ENCODE data around the gene PCTP.

The PCTP gene

GRCh38 chr17:55706808-55707773, 43.8 kb upstream of the PCTP start:
- Histone ChIP-seq H3K18ac (ENCODE audit: low read depth in 1 of 2, low read length in 2 of 2) (peak overlapping the region in 1 of 2 experiments; percentile 76), H3K27ac (ENCODE audit: low read length, poor library complexity, severe bottlenecking) (no peak overlapping the region), H3K27me3 (ENCODE audit: control insufficient read depth in 1 of 2, insufficient read depth in 1 of 2, low read length in 2 of 2) (peaks cover 0 to 3% of the 10 kb centered on the region in 2 experiments), H2AFZ (ENCODE audit: low read depth, low read length) (no peak overlapping the region), H2AK5ac (ENCODE audit: low read length, severe bottlenecking) (no peak overlapping the region), H3K36me3 (ENCODE audit: control insufficient read depth in 1 of 2, insufficient read depth in 2 of 2, low read depth in 1 of 2, low read length in 2 of 2) (no peaks in the 10 kb centered on the region), H4K8ac (ENCODE audit: low read length) (peak overlapping the region; percentile 70), H2BK15ac (ENCODE audit: low read depth, poor library complexity, severe bottlenecking) (no peak overlapping the region), H3K9me3 (ENCODE audit: control insufficient read depth, low read length) (no peaks in the 10 kb centered on the region), H2BK5ac (ENCODE audit: low read depth, low read length, poor library complexity, severe bottlenecking) (no peak overlapping the region), H3K4me1 (ENCODE audit: control insufficient read depth, insufficient read depth, low read depth, low read length) (peaks cover 2% of the 10 kb centered on the region), H2BK12ac (ENCODE audit: low read length in 2 of 2) (peak overlapping the region; percentile 75 to 83), H3K79me1 (replicated peaks; ENCODE audit: low read length, poor library complexity, severe bottlenecking) (no peaks in the 10 kb centered on the region), H3K4me2 (ENCODE audit: low read length, poor library complexity, severe bottlenecking) (no peak overlapping the region), H3K4ac (ENCODE audit: low read depth in 1 of 2, low read length in 2 of 2) (peak overlapping the region in 1 of 2 experiments; percentile 2), H2BK120ac (ENCODE audit: low read depth, low read length) (peak overlapping the region; percentile 42), H3K9ac (ENCODE audit: low read length) (no peak overlapping the region), H4K91ac (ENCODE audit: low read length) (peak overlapping the region; percentile 83), H3K4me3 (ENCODE audit: insufficient read depth in 1 of 2, low read depth in 1 of 2, low read length in 2 of 2) (no peak overlapping the region), H3K23ac (ENCODE audit: low read length in 2 of 2) (peak overlapping the region in 1 of 2 experiments; percentile 61), H3K14ac (ENCODE audit: low read length in 2 of 2) (no peak overlapping the region)
- no peak for DNase-seq
- WGBS: 48% methylated on average over 11 of the region's 11 CpGs

GRCh38 chr17:55708175-55708974, 42.5 kb upstream of the PCTP start:
- H2BK120ac ChIP-seq (ENCODE audit: low read depth, low read length): no peak overlapping the region
- H3K14ac ChIP-seq (ENCODE audit: low read length in 2 of 2): no peak overlapping the region
- H3K23ac ChIP-seq (ENCODE audit: low read length in 2 of 2): no peak overlapping the region
- no peak overlapping the region for H2AK5ac ChIP-seq (ENCODE audit: low read length, severe bottlenecking)
- no peak overlapping the region for H2AFZ ChIP-seq (ENCODE audit: low read depth, low read length)
- H3K27ac ChIP-seq (ENCODE audit: low read length, poor library complexity, severe bottlenecking): no peak overlapping the region
- H3K9ac ChIP-seq (ENCODE audit: low read length): no peak overlapping the region
- no peak for DNase-seq
- no peaks in the 10 kb centered on the region for H3K9me3 ChIP-seq (ENCODE audit: control insufficient read depth, low read length)
- no peak overlapping the region for H3K18ac ChIP-seq (ENCODE audit: low read depth in 1 of 2, low read length in 2 of 2)
- peaks cover 0 to 2% of the 10 kb centered on the region in 2 experiments for H3K27me3 ChIP-seq (ENCODE audit: control insufficient read depth in 1 of 2, insufficient read depth in 1 of 2, low read length in 2 of 2)
- peak overlapping the region; percentile 52 to 66 for H2BK12ac ChIP-seq (ENCODE audit: low read length in 2 of 2)
- H3K4me3 ChIP-seq (ENCODE audit: insufficient read depth in 1 of 2, low read depth in 1 of 2, low read length in 2 of 2): peak overlapping the region in 1 of 2 experiments; percentile 54
- no peaks in the 10 kb centered on the region for H3K36me3 ChIP-seq (ENCODE audit: control insufficient read depth in 1 of 2, insufficient read depth in 2 of 2, low read depth in 1 of 2, low read length in 2 of 2)
- H4K8ac ChIP-seq (ENCODE audit: low read length): no peak overlapping the region
- no peak overlapping the region for H2BK15ac ChIP-seq (ENCODE audit: low read depth, poor library complexity, severe bottlenecking)
- 64% methylated on average over 8 of the region's 8 CpGs for WGBS
- peak overlapping the region in 1 of 2 experiments; percentile 19 for H3K4ac ChIP-seq (ENCODE audit: low read depth in 1 of 2, low read length in 2 of 2)
- no peak overlapping the region for H4K91ac ChIP-seq (ENCODE audit: low read length)
- no peak overlapping the region for H2BK5ac ChIP-seq (ENCODE audit: low read depth, low read length, poor library complexity, severe bottlenecking)
- H3K4me1 ChIP-seq (ENCODE audit: control insufficient read depth, insufficient read depth, low read depth, low read length): peaks cover 2% of the 10 kb centered on the region
- no peak overlapping the region for H3K4me2 ChIP-seq (ENCODE audit: low read length, poor library complexity, severe bottlenecking)
- H3K79me1 ChIP-seq (replicated peaks; ENCODE audit: low read length, poor library complexity, severe bottlenecking): no peaks in the 10 kb centered on the region

- no peak overlapping the region for H2AK5ac ChIP-seq (ENCODE audit: low read length, severe bottlenecking)
Measured at GRCh38 chr17:55709440-55709839, 41.4 kb upstream of the PCTP start.

GRCh38 chr17:55709984-55710383, 40.9 kb upstream of the PCTP start:
- Histone ChIP-seq H2BK15ac (ENCODE audit: low read depth, poor library complexity, severe bottlenecking) (no peak overlapping the region), H3K27me3 (ENCODE audit: control insufficient read depth in 1 of 2, insufficient read depth in 1 of 2, low read length in 2 of 2) (no peaks in the 10 kb centered on the region), H3K14ac (ENCODE audit: low read length in 2 of 2) (no peak overlapping the region), H3K4me3 (ENCODE audit: insufficient read depth in 1 of 2, low read depth in 1 of 2, low read length in 2 of 2) (no peak overlapping the region), H3K4ac (ENCODE audit: low read depth in 1 of 2, low read length in 2 of 2) (peak overlapping the region in 1 of 2 experiments; percentile 6), H3K27ac (ENCODE audit: low read length, poor library complexity, severe bottlenecking) (no peak overlapping the region), H2BK120ac (ENCODE audit: low read depth, low read length) (no peak overlapping the region), H3K36me3 (ENCODE audit: control insufficient read depth in 1 of 2, insufficient read depth in 2 of 2, low read depth in 1 of 2, low read length in 2 of 2) (no peaks in the 10 kb centered on the region), H3K9ac (ENCODE audit: low read length) (no peak overlapping the region), H3K4me1 (ENCODE audit: control insufficient read depth, insufficient read depth, low read depth, low read length) (peaks cover 2% of the 10 kb centered on the region), H2BK12ac (ENCODE audit: low read length in 2 of 2) (peak overlapping the region in 1 of 2 experiments; percentile 4), H2AFZ (ENCODE audit: low read depth, low read length) (no peak overlapping the region), H3K79me1 (replicated peaks; ENCODE audit: low read length, poor library complexity, severe bottlenecking) (no peaks in the 10 kb centered on the region), H4K91ac (ENCODE audit: low read length) (no peak overlapping the region), H3K23ac (ENCODE audit: low read length in 2 of 2) (no peak overlapping the region), H2AK5ac (ENCODE audit: low read length, severe bottlenecking) (no peak overlapping the region), H3K4me2 (ENCODE audit: low read length, poor library complexity, severe bottlenecking) (no peak overlapping the region), H2BK5ac (ENCODE audit: low read depth, low read length, poor library complexity, severe bottlenecking) (no peak overlapping the region), H4K8ac (ENCODE audit: low read length) (no peak overlapping the region), H3K18ac (ENCODE audit: low read depth in 1 of 2, low read length in 2 of 2) (peak overlapping the region in 1 of 2 experiments; percentile 57), H3K9me3 (ENCODE audit: control insufficient read depth, low read length) (no peaks in the 10 kb centered on the region)
- 97% methylated on average over 4 of the region's 4 CpGs for WGBS
- no peak for DNase-seq

More at GRCh38 chr17:55709440-55709839, 41.4 kb upstream of the PCTP start:
- H2BK120ac ChIP-seq (ENCODE audit: low read depth, low read length): no peak overlapping the region
- 98% methylated on average over 7 of the region's 7 CpGs for WGBS
- H2BK5ac ChIP-seq (ENCODE audit: low read depth, low read length, poor library complexity, severe bottlenecking): no peak overlapping the region
- no peaks in the 10 kb centered on the region for H3K9me3 ChIP-seq (ENCODE audit: control insufficient read depth, low read length)
- H3K4me1 ChIP-seq (ENCODE audit: control insufficient read depth, insufficient read depth, low read depth, low read length): peaks cover 2% of the 10 kb centered on the region
- peak overlapping the region in 1 of 2 experiments; percentile 37 for H3K4ac ChIP-seq (ENCODE audit: low read depth in 1 of 2, low read length in 2 of 2)
- H3K14ac ChIP-seq (ENCODE audit: low read length in 2 of 2): no peak overlapping the region
- no peak overlapping the region for H2BK12ac ChIP-seq (ENCODE audit: low read length in 2 of 2)
- no peak overlapping the region for H3K9ac ChIP-seq (ENCODE audit: low read length)
- H3K27me3 ChIP-seq (ENCODE audit: control insufficient read depth in 1 of 2, insufficient read depth in 1 of 2, low read length in 2 of 2): no peaks in the 10 kb centered on the region
- no peak overlapping the region for H4K91ac ChIP-seq (ENCODE audit: low read length)
- H2AFZ ChIP-seq (ENCODE audit: low read depth, low read length): no peak overlapping the region
- H3K4me3 ChIP-seq (ENCODE audit: insufficient read depth in 1 of 2, low read depth in 1 of 2, low read length in 2 of 2): no peak overlapping the region
- H4K8ac ChIP-seq (ENCODE audit: low read length): no peak overlapping the region
- no peaks in the 10 kb centered on the region for H3K79me1 ChIP-seq (replicated peaks; ENCODE audit: low read length, poor library complexity, severe bottlenecking)
- H3K36me3 ChIP-seq (ENCODE audit: control insufficient read depth in 1 of 2, insufficient read depth in 2 of 2, low read depth in 1 of 2, low read length in 2 of 2): no peaks in the 10 kb centered on the region
- H3K18ac ChIP-seq (ENCODE audit: low read depth in 1 of 2, low read length in 2 of 2): no peak overlapping the region
- no peak overlapping the region for H3K27ac ChIP-seq (ENCODE audit: low read length, poor library complexity, severe bottlenecking)
- H2BK15ac ChIP-seq (ENCODE audit: low read depth, poor library complexity, severe bottlenecking): no peak overlapping the region
- H3K23ac ChIP-seq (ENCODE audit: low read length in 2 of 2): no peak overlapping the region
- DNase-seq: no peak
- H3K4me2 ChIP-seq (ENCODE audit: low read length, poor library complexity, severe bottlenecking): no peak overlapping the region

Measured in mesenchymal stem cell (in vitro differentiated cells and primary cell).